ELR (cell line): ENCODE results near the gene NIT2.
"Not testable (repeated sequence)": the region's sequence is repeated elsewhere in the genome, so short reads cannot be mapped to it uniquely, and the experiment has no call there.

Experiments
- DNase-seq: peaks from one replicate; pipeline ENCODE4 v3.0.0-alpha.2; 2015; ENCODE audit warnings: low read depth

NIT2 gene

GRCh38 chr3:100334488-100335351, at the start of gene NIT2:
Gene NIT2, plus strand, starts transcription at chr3:100334757. Its CDS starts 35 bp downstream, at chr3:100334792.
- DNase-seq: peak; percentile 86

GRCh38 chr3:100288288-100288894, 46.2 kb upstream of the NIT2 start:
- no peak for DNase-seq

GRCh38 chr3:100289339-100289738, 45.2 kb upstream of the NIT2 start:
- DNase-seq: peak; percentile 22

GRCh38 chr3:100295089-100295488, 39.5 kb upstream of the NIT2 start:
- DNase-seq: no peak

- peak; percentile 71 for DNase-seq
Observed at GRCh38 chr3:100297784-100298183, 36.8 kb upstream of the NIT2 start.

- no peak for DNase-seq
Observed at GRCh38 chr3:100299016-100299415, 35.5 kb upstream of the NIT2 start.

GRCh38 chr3:100306695-100307094, 27.9 kb upstream of the NIT2 start:
- no peak for DNase-seq

- no peak for DNase-seq
Observed at GRCh38 chr3:100310355-100310965, 24.1 kb upstream of the NIT2 start.

- no peak for DNase-seq
Observed at GRCh38 chr3:100311011-100311410, 23.5 kb upstream of the NIT2 start.

- DNase-seq: peak; percentile 74
Observed at GRCh38 chr3:100316641-100317069, 17.9 kb upstream of the NIT2 start.

- no peak for DNase-seq
Observed at GRCh38 chr3:100317912-100318311, 16.6 kb upstream of the NIT2 start.

GRCh38 chr3:100319951-100320350, 14.6 kb upstream of the NIT2 start:
- no peak for DNase-seq

GRCh38 chr3:100324044-100324443, 10.5 kb upstream of the NIT2 start:
- no peak for DNase-seq

- no peak for DNase-seq
Observed at GRCh38 chr3:100325827-100326226, 8.7 kb upstream of the NIT2 start.

- DNase-seq: not testable (repeated sequence)
Observed at GRCh38 chr3:100327377-100327776, 7.2 kb upstream of the NIT2 start.

GRCh38 chr3:100329800-100330489, 4.6 kb upstream of the NIT2 start:
- DNase-seq: no peak

- DNase-seq: no peak
Observed at GRCh38 chr3:100330651-100331050, 3.9 kb upstream of the NIT2 start.

- no peak for DNase-seq
Observed at GRCh38 chr3:100331660-100332059, 2.9 kb upstream of the NIT2 start.

GRCh38 chr3:100333051-100333450, 1.5 kb upstream of the NIT2 start:
- DNase-seq: no peak

- no peak for DNase-seq
Observed at GRCh38 chr3:100333970-100334487, 528 bp upstream of the NIT2 start.

GRCh38 chr3:100335434-100335833, 877 bp downstream of the NIT2 start:
- peak; percentile 38 for DNase-seq

- not testable (repeated sequence) for DNase-seq
Observed at GRCh38 chr3:100336229-100336628, 1.7 kb downstream of the NIT2 start.
